Activated CD4-positive, alpha-beta T cell treated with anti-CD3 and anti-CD28 coated beads, Interleukin-2, amount 10 ng/mL, durations not matched to agents 24 days and 14 days (primary cell): ENCODE data around the gene TTC14. TPM values are rescaled to one million over a fixed set of nuclear protein-coding genes. Genes with fewer than 3 reads are reported as not detected.

Experiments used
- total RNA-seq: library from RNA; stranded (reverse); gene quantifications from 2 replicates; pipeline ENCODE4 v1.2.3, GENCODE V29; 2022

Gene TTC14
- total RNA-seq, 1 donor from 2014 or later = 46.4 TPM

Other genes with a start within 250 kb of the TTC14 start
- not detected in 2 replicates for gene CCDC39, start 77.3 kb downstream of the TTC14 start, total RNA-seq